HG02884 (cell line): ENCODE measurements around the gene P4HB.

Source experiments
- ATAC-seq: cut with Tn5 transposase; IDR thresholded peaks from one replicate; pipeline ENCODE4 v1.9.1; 2021; ENCODE audit warnings: mild to moderate bottlenecking, moderate library complexity; ENCODE audit not compliant: unreplicated experiment

Gene P4HB

GRCh38 chr17:81869221-81870130 is 9.1 kb upstream of the P4HB start:
- ATAC-seq, result no peak

- ATAC-seq, result no peak
Observed at GRCh38 chr17:81868674-81869220, 8.4 kb upstream of the P4HB start.

- no peak for ATAC-seq
Observed at GRCh38 chr17:81867991-81868673, 7.8 kb upstream of the P4HB start.

- no peak for ATAC-seq
Observed at GRCh38 chr17:81867170-81867990, 7.0 kb upstream of the P4HB start.

- ATAC-seq, result no peak
Observed at GRCh38 chr17:81866440-81867169, 6.3 kb upstream of the P4HB start.

GRCh38 chr17:81865733-81866439 is 5.6 kb upstream of the P4HB start:
- no peak for ATAC-seq

- no peak for ATAC-seq
Observed at GRCh38 chr17:81865358-81865732, 5.0 kb upstream of the P4HB start.

- no peak for ATAC-seq
Observed at GRCh38 chr17:81863833-81864768, 3.8 kb upstream of the P4HB start.

- no peak for ATAC-seq
Observed at GRCh38 chr17:81863123-81863675, 2.9 kb upstream of the P4HB start.

GRCh38 chr17:81860756-81861568 is 627 bp upstream of the P4HB start:
- ATAC-seq, result peak; percentile 77

- ATAC-seq, result no peak
Observed at GRCh38 chr17:81858967-81859905, 1.1 kb downstream of the P4HB start.

GRCh38 chr17:81858170-81858966 is 2.0 kb downstream of the P4HB start:
- ATAC-seq, result no peak

- ATAC-seq, result no peak
Observed at GRCh38 chr17:81854974-81855774, 5.2 kb downstream of the P4HB start.

GRCh38 chr17:81852237-81852636 is 8.1 kb downstream of the P4HB start:
- ATAC-seq, result no peak

GRCh38 chr17:81851423-81851822 is 8.9 kb downstream of the P4HB start:
- ATAC-seq, result no peak
